ENCODE results near the gene DOCK9. TPM values are rescaled to one million over a fixed set of nuclear protein-coding genes. Genes with fewer than 3 reads are reported as not detected.

DOCK9 gene
- total RNA-seq, 1 donor from 2014 or later: 311 TPM

GRCh38 chr13:98751861-98752466, 225.9 kb downstream of the DOCK9 start:
- DNase-seq (ENCODE audit: low read depth, low spot score): no peak

DNA sequence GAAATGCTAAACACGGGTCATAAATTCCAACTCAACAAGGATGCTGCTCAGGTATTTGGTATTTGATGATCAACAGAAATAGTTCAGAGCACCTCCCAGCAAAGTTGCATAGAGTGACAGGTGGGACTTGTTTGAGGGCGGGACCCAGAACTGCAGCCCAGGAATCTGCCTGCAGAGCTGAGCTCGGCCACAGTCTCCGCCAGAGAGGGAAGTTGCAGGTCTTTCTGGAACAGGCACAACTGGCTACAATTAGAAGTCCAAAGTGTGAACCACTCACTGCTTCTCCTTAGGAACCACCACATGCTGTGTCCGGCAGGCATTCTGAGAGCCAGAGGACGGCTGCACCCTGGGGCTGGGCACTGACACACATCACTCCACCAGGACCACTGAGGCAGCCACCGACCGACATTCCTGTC, 226.5 kb downstream of the DOCK9 start:
- DNase-seq (ENCODE audit: low read depth, low spot score): no peak

DNA sequence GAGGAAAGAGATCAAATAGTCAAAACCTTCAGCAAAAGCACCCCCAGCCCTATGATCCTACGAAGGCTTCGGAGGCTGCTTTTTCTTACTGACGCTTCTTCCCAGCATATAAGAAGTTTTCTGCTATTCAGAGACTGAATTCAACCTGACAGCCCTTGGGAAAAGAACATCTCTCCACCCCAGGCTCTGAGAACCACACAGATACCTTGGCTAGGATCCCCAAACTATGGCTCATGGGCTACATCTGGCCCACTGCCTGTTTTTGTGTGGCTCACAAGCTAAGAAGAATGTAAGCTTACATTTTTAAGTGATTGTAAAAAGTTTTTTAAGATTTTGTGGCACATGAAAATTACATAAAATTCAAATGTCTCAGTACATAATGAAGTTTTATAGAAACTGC, 228.4 kb downstream of the DOCK9 start:
- no peak for DNase-seq (ENCODE audit: low read depth, low spot score)

GRCh38 chr13:98746968-98747367, 230.9 kb downstream of the DOCK9 start:
- DNase-seq (ENCODE audit: low read depth, low spot score): no peak

Other genes with a start within 250 kb of the DOCK9 start
- 0.07 TPM in 2 replicates for gene SLC15A1, start 225.4 kb downstream of the DOCK9 start, total RNA-seq
- gene UBAC2, start 222.8 kb upstream of the DOCK9 start, total RNA-seq: 33.8 and 34.7 TPM in 2 replicates

Data from pulmonary artery endothelial cell (primary cell).